Measurements from ENCODE around the gene COL17A1. TPM values are rescaled to one million over a fixed set of nuclear protein-coding genes. Genes with fewer than 3 reads are reported as not detected.

Gene COL17A1
- total RNA-seq, 2 donors from 2014 or later = 115 to 249 TPM

- DNase-seq = no peak
- H3K27ac ChIP-seq = no peak overlapping the region
- H3K9ac ChIP-seq (ENCODE audit: low read depth in 2 of 2, low read length in 2 of 2) = no peak overlapping the region
- TF ChIP-seq CTCF (IDR thresholded peaks at IDR 0.05) = no peak
- no peaks in the 10 kb centered on the region for H3K36me3 ChIP-seq
- intact Hi-C loops (cut with DNase I) = loop anchor here (5.0 kb wide), 1 partner anchor 151 kb away; the partner anchor contains the start of gene SLK
- H3K27me3 ChIP-seq = no peaks in the 10 kb centered on the region
- no peaks in the 10 kb centered on the region for H3K4me1 ChIP-seq
- H3K4me3 ChIP-seq = no peak overlapping the region
- no peaks in the 10 kb centered on the region for H3K9me3 ChIP-seq
Observed at GRCh38 chr10:104117839-104118323, 32.2 kb upstream of the COL17A1 start.

- H3K9me3 ChIP-seq = no peaks in the 10 kb centered on the region
- intact Hi-C loops (cut with DNase I) = no loop called here
Observed at GRCh38 chr10:104113376-104113956, 27.8 kb upstream of the COL17A1 start.

DNA sequence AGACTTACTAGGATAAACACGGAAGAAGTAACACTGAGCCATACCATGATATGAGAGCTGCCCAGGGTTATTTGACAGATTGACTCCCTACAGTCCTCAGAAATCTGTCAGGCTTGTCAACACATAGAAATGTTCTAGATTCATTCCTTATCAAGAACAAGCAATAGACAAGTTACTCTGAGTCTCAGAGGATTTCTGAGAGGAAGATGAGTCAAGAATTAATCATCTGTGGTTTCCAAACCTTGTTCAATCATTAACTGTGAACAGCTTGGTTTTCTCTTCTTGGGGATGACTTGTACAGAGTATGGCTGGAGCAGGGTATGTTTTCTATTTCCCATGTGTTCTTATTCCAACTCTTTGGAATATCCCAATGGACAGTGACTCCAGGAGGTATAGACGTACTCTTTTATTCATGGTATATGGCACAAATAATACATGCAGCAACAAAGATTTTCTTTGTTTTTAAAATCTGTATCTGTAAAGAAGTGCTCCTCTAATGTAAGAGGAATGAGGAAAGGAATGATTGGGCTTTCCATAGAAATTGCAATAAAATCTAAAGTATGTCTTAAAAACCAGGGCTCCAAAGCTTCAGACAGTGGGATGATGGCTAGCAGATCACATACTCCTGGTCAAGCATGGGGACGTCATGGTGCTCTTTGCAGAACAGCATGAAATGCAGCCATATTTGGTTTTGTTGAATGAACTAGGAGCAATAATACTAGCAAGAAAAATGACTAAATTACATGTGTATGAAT, 24.4 kb upstream of the COL17A1 start:
- no peaks in the 10 kb centered on the region for H3K36me3 ChIP-seq
- TF ChIP-seq CTCF (IDR thresholded peaks at IDR 0.05) = no peak
- H3K9ac ChIP-seq (ENCODE audit: low read depth in 2 of 2, low read length in 2 of 2) = no peak overlapping the region
- no peak for DNase-seq
- no peaks in the 10 kb centered on the region for H3K27me3 ChIP-seq
- H3K27ac ChIP-seq = no peak overlapping the region
- intact Hi-C loops (cut with DNase I) = no loop called here
- no peaks in the 10 kb centered on the region for H3K4me1 ChIP-seq
- no peak overlapping the region for H3K4me3 ChIP-seq
- no peaks in the 10 kb centered on the region for H3K9me3 ChIP-seq

More at GRCh38 chr10:104113376-104113956, 27.8 kb upstream of the COL17A1 start:
- H3K27me3 ChIP-seq = no peaks in the 10 kb centered on the region
- no peak overlapping the region for H3K27ac ChIP-seq
- H3K9ac ChIP-seq (ENCODE audit: low read depth in 2 of 2, low read length in 2 of 2) = no peak overlapping the region
- no peak for DNase-seq
- no peak for TF ChIP-seq CTCF (IDR thresholded peaks at IDR 0.05)
- H3K4me1 ChIP-seq = no peaks in the 10 kb centered on the region
- H3K36me3 ChIP-seq = no peaks in the 10 kb centered on the region
- H3K4me3 ChIP-seq = no peak overlapping the region

- Histone ChIP-seq H3K27ac (no peak overlapping the region), H3K4me1 (no peaks in the 10 kb centered on the region), H3K4me3 (no peak overlapping the region), H3K9ac (ENCODE audit: low read depth in 2 of 2, low read length in 2 of 2) (no peak overlapping the region), H3K36me3 (no peaks in the 10 kb centered on the region), H3K27me3 (no peaks in the 10 kb centered on the region), H3K9me3 (no peaks in the 10 kb centered on the region)
- intact Hi-C loops (cut with DNase I) = no loop called here
- DNase-seq = no peak
- no peak for TF ChIP-seq CTCF (IDR thresholded peaks at IDR 0.05)
Observed at GRCh38 chr10:104104926-104105325, 19.2 kb upstream of the COL17A1 start.

- H3K36me3 ChIP-seq = no peaks in the 10 kb centered on the region
- H3K4me1 ChIP-seq = no peaks in the 10 kb centered on the region
- no peak for DNase-seq
- TF ChIP-seq CTCF (IDR thresholded peaks at IDR 0.05) = no peak
- intact Hi-C loops (cut with DNase I) = no loop called here
- no peak overlapping the region for H3K9ac ChIP-seq (ENCODE audit: low read depth in 2 of 2, low read length in 2 of 2)
- no peak overlapping the region for H3K4me3 ChIP-seq
- H3K27me3 ChIP-seq = no peaks in the 10 kb centered on the region
- H3K27ac ChIP-seq = no peak overlapping the region
- no peaks in the 10 kb centered on the region for H3K9me3 ChIP-seq
Observed at GRCh38 chr10:104104418-104104817, 18.7 kb upstream of the COL17A1 start.

All from colonic mucosa (tissue), 4 donors.